UCSD-AML1 (cell line): ENCODE results near the gene RASA3.
"Not testable (repeated sequence)": the region's sequence is repeated elsewhere in the genome, so short reads cannot be mapped to it uniquely, and the experiment has no call there.

Experiments used
- DNase-seq: peaks from one replicate; lab custom pipeline; 2025; ENCODE audit not compliant: unreplicated experiment; lab: John Stamatoyannopoulos, UW

Gene RASA3

DNA sequence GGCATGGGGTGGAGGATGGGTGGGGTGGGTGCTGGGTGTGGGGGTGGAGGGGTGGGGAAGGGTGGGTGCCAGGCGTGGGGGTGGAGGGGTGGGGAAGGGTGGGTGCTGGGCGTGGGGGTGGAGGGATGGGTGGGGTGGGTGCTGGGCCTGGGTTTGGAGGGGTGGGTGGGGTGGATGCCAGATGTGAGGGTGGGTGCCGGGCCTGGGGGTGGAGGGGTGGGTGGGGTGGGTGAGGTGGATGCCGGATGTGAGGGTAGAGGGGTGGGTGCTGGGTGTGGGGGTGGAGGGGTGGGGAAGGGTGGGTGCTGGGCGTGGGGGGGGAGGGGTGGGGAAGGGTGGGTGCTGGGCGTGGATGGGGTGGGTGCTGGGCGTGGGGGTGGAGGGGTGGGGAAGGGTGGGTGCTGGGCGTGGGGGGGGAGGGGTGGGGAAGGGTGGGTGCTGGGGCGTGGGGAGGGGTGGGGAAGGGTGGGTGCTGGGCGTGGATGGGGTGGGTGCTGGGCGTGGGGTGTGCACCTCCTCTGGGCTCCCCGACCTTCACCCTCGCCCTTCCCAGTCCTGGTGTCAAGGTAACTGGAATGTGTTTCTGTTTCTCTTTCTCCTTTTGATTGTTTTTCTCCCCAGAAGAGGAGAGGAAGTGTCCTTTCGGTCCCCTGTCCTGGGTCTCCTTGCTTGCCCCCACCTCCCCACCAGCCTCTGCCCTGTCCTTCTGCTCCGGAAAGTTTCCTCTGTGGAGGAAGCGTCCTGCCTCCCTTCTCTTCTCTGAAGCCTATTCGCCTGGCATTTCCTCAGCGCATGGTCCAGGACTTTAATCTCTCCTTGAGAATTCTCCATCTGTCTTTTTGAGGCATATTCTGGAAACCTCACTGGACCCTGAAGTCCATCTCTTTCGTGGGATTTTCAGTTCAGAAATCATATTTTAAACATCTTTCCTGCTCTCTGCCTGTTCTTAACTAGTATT lies 23.8 kb upstream of the RASA3 start:
- DNase-seq, result no peak

DNA sequence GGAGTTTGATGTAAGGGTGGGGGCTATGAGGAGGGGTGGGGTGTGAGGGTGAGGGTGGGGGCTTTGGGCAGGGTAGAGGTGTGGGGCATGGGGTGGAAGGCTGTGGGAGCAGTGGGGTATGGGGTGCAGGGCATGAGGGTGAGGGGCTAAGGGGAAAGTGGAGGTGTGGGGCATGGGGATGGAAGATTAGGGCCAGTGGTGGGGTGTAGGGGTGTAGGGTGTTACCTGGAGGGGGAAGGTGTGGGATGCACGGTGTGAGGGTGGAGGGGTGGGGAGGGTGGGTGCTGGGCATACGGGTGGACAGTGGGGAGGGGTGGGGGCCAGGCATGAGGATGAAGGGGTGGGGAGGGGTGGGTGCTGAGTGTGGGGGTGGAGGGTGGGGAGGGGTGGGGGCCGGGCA lies 22.9 kb upstream of the RASA3 start:
- DNase-seq, result no peak

DNA sequence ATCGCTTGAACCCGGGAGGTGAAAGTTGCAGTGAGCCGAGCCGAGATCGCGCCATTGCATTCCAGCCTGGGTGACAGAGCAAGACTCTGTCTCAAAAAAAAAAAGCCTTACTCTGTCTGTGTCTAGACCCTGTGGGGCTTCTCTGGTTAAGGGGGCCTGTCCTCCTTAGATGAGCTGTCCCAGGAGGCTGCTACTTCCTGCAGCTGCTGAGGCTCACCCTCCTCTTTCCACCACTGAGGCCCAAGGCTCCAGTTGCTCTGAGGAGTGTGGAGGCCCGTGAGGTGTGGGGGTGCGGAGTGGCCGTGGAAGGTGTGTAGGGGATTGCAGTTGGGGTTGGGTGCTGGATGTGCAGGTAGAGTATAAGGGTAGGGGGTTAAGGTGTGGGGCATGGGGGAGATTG lies 22.1 kb upstream of the RASA3 start:
- DNase-seq, result no peak

DNA sequence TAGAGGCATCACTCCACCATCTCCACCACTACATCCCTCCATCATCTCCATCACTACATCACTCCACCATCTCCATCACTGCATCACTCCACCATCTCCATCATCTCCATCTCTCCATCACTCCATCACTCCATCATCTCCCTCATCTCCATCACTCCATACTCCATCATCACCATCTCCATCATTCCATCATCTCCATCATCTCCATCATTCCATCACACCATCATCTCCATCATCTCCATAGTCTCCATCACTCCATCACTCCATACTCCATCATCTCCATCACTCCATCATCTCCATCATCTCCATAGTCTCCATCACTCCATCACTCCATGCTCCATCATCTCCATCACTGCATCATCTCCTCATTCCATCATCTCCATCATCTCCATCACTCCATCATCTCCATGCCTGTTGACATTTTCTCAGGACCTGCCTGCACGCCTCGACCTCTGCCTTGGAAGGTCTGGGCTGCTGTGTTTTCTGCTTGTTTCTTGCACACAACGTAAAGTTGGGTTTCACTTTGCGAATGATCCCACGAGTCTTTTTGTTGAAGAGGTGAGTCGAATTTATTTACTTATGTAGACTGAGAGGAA lies 21.2 kb upstream of the RASA3 start:
- no peak for DNase-seq

DNA sequence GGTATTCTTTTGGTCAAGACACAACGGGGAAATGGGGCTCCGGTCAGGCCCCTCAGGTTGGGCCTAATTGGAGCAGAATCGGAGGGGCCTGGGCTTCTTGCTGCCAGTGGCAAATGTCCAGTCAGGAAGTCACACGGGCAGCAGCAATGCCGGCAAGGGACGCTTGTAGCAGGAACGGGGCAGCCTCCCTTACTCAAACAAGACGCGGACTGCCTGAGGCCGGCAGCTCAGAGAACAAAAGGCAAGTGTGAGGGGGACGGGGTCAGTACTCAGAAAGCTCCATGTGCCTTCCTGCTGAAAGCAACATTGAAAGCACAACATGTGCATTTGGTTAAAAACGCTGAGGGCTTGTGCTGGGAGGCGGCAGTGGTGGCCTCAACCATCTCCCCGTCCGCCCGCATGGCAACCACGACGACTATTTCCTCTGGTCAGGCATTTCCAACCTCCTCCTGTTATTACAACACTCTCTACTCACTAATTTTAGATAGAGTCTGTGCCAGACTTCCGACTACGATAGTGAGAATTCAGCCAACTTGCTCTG lies 20.5 kb upstream of the RASA3 start:
- peak; percentile 74 for DNase-seq

DNA sequence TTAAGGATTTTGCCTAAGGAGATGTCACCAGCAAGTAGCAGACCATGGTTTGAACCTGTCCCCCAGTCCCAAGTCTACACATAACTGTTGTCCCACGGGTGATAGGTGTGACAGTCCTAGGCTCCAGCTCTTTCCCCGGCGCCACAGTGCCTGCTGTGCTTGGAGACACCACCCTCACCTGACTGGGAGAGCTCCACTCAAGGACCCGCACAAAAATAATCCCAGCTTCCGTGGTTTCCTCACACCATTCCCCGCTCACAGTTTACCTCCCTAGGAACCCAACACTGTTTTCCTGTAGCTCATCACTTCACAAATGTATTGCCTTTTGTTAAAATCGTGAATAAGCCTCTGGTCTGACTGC lies 19.8 kb upstream of the RASA3 start:
- no peak for DNase-seq

DNA sequence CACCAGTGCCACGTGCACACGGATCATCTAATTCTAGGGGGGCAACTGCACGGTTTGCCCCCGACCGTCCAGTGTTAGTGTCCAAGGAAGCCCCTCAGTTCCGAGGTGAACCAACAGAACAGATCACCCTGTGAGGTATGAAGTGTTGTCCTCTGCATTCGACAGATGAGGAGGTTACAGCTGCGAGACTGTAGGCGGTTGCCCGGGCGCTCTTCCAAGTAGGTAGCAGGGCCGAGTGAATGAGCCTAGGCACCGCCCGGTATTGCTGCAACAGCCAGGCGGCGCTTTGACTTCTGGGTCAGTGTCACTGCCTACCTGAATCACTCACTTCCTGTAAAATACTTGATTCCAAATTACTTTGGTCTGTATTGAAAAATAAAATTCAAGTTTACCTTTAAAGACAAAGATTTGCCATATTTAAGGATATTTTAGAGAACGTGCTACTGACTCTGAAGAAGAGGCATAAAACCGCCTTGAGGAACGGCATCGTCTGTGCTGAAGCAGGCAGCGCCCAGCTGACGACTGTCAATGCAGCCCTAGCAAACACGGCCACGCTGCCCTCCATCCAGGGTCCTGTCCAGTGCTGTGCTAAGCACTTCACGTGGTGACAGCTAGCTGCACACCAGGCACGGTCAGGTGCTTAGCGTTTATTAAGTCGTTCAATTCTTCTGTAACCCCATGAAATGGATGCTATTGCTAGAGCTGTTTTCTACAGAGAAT lies 19.3 kb upstream of the RASA3 start:
- DNase-seq, result no peak

DNA sequence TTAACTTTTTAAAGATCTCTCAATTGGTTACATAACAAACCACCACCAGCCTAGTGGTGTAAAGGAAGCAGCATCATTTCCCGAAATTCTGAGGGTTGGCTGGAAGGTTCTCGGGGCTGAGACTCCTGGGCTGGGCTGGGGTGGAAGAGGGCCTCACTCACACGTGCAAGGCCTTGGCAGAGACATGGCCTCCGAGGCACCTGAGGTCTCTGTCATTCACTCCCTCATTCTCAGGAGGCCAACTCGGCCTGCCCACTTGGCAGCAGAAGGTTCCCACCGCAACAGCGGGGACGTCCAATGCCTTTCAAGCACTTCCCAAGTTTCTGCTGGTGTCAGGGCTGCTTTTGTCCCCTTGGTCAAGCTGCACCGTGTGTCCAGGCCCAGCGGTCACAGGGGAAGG lies 18.6 kb upstream of the RASA3 start:
- DNase-seq, result peak; percentile 42

DNA sequence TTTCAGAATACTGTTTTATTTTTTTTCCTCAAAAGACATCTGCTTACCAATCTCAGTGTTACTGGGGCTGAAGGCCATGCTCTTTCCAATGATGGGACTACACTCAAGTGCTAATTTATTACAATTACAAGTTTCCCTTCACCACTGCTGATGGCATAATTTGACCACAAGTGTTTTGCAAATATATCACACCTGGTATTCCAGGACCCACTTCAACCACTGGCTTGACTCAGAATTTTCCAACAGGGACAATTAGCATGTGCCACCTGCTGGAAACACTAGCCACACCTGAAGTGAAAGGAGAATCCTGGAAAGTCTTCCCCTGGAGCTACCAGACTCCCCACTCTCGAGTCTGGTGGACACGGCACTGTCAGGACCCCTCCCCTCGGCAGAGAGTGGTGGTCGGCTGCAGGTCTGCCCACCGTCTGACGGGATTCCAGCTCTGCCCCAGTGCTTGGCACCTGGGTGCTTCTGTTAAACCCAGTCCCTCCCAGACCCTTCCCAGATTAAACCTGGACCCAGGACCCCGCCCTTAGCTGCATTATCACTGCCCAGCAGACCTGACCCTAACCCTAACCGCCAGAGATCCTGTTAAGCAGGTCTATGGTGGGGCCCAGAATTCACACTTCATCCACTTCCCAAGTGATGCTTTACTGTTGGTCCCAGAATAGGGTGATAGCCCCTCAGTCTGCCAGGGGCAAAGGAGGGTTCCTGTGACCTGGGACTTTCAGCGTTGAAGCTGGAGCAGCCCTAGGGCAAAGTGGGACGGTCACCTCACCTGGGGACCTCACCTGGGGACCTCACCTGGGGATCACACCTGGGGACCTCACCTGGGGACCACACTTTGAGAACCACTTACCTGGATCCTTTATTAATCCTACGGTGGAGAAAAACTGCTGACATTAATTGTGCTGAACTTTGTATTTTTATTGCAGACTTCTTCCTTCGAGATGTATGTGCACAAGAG lies 17.6 kb upstream of the RASA3 start:
- DNase-seq, result no peak

DNA sequence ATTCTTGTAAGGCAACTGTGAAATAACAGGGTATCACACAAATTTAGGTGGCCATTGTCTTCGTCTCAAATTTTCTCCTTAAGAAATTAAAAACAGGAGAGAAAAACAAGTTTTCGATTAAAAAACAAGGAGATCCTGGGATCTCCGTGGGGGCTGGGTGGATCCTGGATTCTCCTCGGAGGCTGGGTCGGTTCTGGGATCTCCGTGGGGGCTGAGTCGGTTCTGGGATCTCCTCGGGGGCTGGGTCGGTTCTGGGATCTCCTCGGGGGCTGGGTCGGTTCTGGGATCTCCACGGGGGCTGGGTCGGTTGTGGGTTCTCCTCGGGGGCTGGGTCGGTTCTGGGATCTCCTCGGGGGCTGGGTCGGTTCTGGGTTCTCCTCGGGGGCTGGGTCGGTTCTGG lies 16.5 kb upstream of the RASA3 start:
- DNase-seq, result not testable (repeated sequence)

DNA sequence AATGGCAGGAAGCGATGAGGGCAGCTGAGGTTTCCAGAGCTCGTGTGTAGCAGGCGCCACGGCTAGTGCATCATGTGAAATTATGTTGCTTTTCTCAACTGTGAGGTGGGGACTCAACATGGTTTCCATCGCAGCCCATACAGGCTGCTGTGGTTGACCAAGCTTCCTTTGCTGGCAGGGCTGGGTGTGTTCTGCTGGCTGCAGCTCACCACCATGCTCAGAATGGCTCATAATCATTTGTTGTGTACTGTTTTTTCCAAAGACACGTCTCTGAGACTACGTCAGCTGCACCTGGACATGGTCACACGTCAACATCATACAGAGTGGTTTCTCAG lies 16.1 kb upstream of the RASA3 start:
- DNase-seq, result peak; percentile 79

DNA sequence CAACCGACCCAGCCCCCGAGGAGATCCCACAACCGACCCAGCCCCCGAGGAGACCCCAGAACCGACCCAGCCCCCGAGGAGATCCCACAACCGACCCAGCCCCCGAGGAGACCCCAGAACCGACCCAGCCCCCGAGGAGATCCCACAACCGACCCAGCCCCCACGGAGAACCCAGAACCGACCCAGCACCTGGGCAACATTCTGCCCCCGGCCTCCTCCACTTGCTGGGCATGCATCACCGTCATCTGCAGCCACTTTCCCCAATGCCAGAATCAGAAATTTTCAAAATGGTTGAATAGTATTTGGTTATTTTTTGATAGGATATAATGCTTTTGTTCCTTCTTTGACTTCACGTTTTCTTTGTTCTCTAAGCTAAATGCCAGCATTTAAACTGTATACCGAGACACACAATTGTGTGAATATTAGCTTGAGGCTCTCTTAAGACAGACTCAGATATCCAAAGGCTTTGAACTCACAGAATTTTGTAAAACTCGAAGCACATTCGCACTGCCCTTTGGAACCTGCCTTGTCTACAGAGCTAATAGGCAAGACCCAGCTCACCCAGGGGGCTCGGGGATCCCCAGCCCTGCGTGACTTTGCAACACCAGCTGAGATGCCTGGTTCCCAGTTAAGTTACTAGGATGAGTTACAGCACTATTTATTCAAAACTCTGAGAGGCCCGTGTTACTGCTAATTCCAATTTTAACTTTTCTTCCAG lies 15.5 kb upstream of the RASA3 start:
- no peak for DNase-seq

DNA sequence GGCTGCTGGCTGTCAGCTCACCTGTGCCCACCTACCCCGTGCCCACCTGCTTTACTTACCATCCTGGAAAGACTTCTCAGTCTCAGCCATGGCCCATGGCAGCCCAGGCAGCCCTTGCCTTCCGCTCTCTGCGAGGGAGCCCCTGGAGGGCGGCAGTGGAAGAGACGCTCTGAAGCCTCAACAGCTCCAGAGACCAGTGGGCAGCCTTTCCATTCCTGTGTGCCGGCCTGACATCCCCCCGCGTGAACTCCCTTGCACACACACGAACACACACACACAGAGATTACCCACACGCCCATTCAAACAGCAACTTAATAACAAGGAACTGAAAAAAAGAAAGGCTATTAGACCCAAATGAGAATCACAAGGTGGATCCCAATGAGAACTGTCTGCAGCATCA lies 14.2 kb upstream of the RASA3 start:
- peak; percentile 49 for DNase-seq

DNA sequence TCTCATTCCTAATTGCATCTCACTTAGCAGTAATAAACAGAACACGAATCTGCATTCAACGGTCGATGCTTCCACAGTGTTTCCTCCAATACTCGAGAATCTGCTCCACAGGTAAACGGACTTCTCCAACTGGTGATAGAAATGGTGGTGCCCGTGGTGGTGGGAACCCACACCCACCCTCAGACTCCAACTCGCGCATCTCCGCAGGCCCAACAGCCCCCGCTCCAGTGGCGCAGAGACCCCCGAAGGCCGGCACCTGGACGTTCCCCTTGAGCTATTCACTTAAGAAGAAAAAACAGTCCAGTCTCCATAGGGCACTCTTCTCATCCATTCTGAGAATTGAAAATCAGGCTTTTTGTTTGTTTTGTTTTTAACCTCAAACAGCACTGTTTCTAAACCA lies 13.8 kb upstream of the RASA3 start:
- no peak for DNase-seq

DNA sequence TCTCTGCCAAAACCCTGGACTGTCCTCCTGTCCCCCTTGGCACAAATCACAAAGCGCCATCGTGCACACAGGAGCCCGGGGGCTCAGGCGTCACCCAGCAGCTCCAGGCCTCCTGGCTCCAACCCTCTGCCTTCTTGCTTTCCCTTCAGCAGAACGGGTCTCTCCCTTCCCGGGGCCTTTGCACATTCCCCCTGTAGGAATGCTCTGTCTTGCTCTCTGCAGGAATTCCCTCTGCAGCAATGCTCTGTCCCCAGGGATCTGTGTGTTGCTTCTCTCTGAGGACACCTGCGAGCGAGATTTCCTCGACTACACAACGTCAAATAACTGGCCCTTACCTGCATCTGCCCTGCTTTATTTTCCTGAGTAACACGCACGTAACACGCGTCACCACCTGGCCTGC lies 13.3 kb upstream of the RASA3 start:
- DNase-seq, result no peak

DNA sequence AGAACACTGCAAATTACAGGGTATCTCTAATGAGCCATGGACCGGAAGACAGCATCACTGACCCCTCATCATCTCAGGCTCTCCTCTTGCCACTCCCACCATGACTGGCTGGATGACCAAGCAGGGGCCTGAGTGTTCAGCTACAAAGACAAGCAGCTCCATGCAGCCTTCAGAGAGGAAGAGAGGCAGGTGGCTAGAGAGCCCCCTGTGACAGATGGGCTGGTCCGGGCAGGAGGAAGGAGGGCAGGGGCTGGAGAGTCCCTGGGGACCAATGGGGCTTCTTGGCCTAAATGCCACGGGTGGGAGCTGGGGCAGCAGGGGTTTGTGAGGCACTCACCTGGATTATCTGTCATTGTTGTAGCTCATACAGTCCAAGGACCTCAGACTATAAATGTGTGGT lies 12.8 kb upstream of the RASA3 start:
- DNase-seq, result no peak

DNA sequence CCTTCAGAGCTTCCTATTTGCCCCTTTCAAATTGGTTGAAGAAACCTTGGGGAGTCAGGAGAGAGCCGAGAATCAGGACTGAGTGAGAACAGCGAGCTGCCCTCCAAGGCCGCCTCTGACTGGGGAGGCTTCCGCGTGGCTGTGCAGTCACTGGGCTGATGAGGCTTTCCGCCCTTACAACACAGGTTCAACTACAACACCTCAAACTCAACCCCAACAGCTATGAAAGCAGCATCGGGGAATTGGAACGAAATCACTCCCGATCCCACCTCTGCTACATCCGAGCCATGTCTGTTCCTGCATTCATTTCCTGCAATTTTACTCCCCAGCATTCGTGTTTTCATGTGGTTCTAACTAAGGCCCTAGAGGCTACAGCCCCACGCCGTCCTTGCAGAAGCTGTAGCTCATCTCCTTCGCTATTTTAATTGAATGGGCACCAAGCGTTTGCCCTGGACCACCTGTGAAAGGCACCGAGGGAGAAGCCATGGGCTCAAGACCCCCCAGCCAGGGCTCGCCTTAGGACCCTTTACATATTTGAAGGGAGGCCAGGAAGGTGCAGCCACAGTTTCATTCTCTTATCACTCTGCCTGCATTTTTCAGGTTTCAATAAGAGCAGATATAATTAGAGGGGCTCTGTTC lies 12.3 kb upstream of the RASA3 start:
- DNase-seq, result no peak

DNA sequence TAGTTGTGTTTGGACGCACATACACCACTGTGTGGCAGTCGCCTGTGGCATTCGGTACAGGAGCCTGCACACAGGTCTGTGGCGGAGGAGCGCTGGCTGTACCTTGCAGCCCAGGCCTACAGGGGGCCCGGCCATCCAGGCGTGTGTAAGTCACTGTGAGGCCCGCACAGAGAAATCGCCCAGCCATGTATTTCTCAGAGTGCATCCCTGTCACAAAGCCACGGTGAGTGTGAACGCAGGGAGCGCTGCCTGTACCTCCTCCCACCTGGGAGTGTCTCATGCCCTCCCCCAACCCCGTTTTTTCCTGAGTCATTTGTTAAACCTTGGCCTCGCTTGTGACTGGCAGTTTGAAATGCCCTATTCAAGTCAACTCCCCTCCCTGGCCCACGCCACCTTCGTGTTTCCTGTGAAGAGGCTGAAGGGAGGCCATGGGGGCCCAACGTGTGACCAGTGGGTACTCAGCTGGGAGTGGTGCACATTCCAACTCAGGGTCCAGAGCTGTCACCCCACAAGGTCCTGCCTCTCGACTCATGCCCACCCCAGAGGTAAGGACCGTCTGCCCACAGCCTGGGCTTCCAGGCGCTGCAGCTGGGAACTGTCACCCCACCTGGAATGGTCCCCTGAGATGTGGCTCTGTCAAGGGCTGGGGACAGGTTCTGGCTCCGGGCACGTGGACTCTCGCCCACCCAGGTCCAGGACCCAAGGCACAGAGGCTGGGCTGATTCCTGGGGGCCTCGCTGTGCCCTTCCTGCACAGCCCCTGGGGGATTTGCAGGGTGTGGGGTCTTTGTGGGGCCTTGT lies 11.6 kb upstream of the RASA3 start:
- DNase-seq, result no peak
